HG02981 (cell line): ENCODE results near the gene CDC20B.
"Not testable (repeated sequence)": the region's sequence is repeated elsewhere in the genome, so short reads cannot be mapped to it uniquely, and the experiment has no call there.

Source experiments
- ATAC-seq: cut with Tn5 transposase; IDR thresholded peaks from one replicate; pipeline ENCODE4 v1.9.1; 2021; ENCODE audit warnings: mild to moderate bottlenecking, moderate library complexity; ENCODE audit not compliant: unreplicated experiment

Gene CDC20B

DNA sequence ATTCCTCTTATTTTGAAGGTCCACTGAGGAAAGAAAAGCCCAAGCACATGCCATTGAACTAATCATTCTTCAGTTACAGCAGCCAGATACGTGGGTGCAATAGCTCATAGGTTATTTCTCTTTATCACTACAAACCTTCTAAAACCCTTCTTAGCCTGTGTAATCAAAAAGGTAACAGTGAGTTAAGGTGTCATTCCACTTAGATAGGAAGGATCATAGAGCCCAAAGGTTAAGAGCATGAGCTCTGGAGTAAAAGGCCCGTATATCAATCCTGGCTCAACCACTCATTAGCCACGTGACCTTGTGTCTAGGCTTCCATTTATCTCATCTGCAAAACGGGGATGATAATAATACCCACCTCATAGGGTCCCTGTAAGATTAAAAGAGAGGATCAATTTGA, 10.3 kb downstream of the CDC20B start:
- ATAC-seq, result no peak

DNA sequence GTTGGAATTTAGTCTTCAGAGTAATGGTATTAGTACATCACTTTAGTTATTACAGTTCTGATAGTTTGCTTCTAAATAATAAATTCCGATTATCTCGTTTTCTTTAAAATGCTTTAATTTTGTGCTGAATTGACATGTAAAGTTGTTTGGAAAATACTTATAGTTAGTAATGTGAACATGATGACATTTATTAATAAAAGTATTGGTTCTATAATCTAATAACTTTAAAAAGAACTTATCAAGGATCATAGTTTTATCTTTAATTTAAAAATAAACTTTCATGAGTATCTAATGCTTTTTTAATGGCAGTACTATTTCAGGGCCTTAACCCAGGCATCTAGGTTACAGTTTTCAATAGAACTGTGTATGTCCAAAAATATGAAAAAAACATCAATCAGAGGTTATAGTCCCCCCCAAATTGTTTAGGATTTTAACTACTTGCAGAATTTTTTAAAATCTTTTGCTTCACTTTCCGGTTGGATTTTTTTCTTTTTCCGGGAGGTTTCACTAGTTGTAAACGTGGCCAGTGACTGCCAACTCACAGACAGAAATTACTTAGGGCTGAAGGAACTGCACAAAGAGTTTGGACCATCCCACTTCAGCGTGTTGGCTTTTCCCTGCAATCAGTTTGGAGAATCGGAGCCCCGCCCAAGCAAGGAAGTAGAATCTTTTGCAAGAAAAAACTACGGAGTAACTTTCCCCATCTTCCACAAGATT, 12.3 kb downstream of the CDC20B start:
- no peak for ATAC-seq

DNA sequence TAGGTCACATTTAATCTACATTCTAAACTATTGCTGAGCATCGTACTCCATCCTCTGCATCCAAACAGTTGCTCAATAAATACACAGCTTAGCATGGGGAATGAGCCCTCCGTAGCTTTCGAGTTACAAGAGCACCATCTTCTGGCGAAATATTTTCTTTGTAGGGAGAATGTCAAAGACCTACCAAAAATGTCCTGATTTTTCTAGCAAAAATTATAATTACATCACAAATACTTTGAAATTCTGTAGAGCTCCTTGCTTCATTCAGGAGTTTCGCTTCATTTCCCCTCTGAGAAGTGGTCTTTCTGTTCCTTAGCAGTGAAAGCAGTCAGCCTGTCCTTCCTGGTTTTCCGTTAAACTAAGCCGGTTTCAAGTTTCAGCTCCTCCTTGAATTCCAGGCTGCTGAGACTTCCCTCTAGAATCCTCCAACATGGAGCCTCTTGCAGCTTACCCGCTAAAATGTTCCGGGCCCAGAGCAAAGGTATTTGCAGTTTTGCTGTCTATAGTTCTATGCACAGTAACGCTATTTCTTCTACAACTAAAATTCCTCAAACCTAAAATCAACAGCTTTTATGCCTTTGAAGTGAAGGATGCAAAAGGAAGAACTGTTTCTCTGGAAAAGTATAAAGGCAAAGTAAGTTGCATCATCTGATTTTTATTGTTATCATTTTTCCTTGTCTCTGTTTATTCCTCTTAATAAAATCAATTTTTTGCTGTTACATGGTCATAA, 13.0 kb downstream of the CDC20B start, which contains the start of gene GPX8:
Gene GPX8, plus strand, starts transcription at position 409 of the 730 bp plus-strand sequence. Its CDS starts 22 bp downstream, at position 431.
- ATAC-seq, result no peak

DNA sequence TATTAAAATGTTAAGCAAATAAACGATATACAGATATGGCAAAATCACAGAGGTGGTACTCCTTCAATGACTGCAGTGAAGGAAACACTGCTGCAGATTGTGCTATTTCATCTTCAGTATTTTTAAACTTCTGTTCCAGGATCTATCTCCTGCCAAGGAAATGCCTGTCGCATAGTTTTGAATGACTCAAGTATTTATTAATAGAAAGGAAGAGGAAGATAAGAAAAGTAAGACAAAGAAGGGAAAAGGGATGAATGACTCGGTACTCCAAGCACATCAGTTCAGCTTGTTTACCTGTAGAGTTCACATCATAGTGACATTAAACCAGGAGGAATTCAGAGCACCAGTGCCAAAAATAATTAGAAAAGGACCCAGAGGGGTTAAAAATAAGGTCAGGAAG, 18.1 kb downstream of the CDC20B start:
- no peak for ATAC-seq

DNA sequence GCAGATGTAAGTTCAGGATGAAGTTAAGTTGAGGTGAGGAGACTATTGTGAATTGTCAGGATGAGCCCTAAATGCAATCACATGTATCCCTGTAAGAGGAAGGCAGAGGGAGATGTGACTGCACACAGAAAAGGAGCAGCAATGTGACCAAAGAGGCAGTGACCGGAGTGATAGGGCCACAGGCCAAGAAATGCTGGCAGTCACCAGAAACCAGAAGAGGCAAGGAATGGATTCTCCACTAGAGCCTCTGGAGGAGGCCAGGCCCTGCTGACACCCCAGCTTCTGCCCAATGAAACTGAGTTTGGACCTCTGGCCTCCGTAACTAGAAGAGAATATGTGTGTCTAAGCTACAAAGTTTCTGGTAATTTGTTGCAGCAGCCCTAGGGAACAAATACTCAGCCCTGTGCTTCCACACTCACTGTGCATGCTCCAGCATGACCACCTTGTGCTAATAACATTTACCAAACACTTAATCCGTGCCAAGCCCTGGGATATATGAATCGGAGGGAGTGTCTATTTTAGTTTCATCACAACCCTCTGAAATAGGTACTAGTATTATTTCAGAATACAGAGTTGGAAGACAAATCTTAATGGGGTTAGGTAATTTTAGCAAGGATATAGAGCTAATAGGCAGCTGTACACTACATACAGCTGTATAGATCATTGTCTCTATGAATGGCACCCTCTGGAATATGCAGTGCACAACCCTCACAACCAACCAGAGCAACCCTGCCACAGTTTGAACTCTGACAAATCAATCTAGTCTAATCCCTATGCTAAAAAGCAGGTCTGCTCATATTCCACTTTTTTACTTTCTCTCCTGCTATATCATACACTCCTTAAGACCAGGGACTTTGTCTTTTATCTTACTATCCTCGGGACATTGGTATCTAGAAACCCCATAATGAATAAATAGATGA, 20.8 kb downstream of the CDC20B start:
- no peak for ATAC-seq

DNA sequence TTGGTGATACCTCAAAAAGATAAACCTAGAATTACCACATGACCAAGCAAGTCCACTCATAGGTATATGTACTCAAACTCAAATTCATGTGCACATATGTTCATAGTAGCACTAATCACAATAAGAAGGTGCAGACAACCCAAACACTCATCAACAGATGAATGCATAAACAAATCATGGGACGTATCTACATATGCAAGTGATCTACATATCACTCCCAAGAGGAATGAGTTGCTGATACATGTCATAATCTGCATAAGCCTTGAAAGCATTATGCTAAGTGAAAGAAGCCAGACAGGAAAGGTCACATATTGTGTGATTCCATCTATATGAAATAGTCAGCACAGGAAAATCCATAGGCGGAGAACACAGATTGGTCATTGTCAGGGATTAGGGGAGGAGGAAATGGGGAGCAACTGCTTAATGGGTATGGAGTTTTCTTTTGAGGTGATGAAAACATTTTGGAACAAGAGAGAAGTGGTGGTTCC, 23.6 kb downstream of the CDC20B start:
- ATAC-seq, result no peak

DNA sequence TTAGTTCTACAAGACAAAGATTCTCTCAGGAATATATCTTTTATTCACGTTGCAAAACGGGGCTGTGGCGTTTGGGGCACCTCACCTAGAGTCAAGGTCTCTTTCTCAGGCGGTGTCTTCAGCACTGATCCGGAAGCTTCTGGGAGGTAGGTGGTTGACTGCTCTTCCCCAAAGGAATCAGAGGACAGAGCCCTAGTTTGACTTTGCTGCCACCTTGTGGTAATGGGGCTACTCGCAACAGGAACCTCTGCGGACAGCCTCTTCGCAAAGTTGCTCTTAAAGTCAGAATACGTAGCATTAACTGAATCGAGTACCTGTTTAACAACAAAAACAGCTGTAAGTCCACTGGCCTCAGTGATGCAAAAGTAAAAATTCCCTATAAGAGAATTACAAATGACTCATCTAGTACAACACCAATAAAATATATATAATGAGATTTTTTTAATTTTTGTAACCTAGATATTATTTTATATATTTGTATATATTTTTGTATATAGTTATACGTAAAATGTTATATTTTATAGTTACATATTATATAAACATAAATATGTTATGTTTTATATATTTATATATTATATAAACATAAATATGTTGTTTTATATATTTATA, 26.3 kb downstream of the CDC20B start:
- peak; percentile 87 for ATAC-seq

DNA sequence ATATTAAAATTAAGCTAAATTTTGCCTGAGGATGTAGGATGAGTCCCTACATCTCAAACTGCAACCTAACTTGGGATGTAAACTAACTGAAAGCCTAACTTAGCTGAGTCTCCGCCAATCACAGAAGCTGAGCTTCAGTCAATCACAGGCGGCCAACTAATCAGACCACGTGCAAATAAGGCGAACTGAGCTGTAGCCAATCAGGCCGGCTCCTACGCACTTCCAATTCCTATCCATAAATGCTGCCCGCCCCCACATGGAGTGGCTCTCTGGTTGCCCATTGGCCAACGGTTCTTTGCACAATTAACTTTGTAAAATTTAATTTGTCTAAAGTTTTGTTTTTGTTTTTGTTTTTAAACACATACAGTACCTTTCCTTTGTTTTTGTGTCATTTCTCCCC, 26.9 kb downstream of the CDC20B start:
- no peak for ATAC-seq

DNA sequence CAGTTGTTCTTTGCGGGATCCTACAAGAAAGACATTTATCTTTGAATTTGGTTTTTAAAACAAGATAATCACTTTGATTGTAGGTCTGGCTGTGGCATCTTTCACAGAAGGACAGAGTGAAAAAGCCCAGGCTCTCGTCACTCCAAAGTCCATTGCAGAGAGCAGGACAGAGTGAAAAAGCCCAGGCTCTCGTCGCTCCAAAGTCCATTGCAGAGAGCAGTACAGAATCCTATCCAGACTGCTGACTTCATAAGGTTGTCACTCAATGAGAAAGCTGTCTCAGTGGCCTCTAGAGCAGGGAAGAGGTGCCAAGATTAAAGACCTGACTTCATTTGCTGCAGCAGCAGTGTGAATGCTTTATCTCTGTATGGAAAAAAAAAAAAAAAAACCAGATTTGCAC, 29.4 kb downstream of the CDC20B start:
- ATAC-seq, result no peak

DNA sequence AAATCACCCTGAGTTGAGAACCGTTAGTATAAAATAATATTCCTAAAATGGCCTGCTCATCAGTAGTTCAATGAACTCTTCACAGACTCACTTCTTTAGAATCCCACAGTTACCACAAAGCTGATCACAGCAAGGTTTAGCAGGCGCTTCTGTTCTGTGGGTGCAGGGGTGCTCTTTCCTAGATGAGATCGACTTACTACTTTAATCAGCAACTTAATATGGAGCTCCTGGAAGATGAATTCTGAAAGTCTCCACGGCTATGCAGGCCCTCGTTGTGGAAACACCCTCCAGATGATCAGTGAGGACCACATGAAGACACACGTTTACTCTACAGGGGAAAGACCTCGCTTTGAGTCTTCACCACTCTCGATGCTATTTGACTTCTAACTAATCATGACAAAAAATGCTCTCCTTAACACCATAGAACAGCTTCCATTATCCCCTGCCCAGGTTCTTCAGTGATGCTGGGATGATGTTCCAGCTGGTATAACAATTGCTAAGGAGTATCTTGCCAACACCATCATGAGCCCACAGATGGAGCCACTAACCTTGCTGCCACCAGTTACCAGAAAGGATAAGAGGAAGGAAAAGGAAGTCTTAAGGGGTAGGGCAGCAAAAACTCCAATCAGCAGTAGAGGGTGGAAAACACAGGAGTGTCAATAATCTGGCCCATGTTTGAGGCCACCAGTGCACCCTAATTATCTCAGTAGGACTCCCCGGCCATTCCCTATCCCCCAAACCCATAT, 30.9 kb downstream of the CDC20B start:
- no peak for ATAC-seq

DNA sequence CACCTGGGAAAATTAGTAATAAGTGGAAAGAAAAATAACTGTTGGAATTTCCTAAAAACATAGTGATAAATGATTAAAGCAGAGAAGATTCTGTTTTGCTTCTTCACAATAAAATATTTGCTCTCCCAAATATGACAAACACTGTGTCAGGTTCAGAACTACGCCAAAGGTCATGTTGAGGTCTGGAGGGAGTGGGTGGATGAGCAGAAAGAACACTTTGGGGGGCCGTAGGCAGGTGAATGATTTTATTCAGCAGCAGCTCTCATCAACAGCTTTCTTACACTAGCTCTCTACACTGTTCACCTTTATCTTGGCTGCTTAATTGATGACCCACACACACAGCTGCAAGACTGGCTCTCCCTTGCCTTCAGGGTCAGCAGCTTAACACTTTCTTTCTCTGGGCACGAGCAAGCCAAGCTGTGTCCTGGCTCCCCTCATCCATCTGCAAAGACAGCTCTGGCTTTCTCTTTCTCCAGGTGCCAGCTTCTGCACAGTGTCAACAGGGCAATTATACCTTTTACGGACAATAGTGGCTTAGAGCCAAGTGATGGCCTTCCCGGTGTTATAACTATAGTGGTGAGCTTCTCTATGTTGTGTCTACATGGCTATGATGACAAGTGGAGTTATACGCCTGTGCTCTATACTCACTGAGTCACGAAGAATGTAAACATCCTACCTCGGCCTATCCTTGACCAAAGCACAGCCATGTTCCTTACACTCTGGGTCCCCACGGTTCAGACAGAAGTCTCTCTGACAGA, 31.9 kb downstream of the CDC20B start:
- no peak for ATAC-seq

DNA sequence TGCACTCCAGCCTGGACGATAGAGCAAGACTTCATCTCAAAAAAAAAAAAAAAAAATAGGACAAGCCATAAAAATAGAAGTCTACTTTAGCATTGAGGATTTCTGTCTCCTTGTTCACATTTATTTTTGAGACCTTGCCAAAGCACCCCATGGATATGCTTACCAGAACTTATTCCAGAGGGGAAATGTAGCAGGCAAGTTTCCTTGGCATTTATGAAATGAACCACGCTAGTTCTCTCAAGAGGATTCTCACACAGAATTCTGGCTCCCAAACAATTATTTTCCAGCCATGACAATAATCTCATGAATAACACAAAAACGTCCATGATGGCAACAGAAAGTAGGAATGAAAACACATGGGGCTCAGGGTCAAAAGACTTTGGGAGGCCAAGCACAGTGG, 36.5 kb downstream of the CDC20B start:
- ATAC-seq, result no peak

DNA sequence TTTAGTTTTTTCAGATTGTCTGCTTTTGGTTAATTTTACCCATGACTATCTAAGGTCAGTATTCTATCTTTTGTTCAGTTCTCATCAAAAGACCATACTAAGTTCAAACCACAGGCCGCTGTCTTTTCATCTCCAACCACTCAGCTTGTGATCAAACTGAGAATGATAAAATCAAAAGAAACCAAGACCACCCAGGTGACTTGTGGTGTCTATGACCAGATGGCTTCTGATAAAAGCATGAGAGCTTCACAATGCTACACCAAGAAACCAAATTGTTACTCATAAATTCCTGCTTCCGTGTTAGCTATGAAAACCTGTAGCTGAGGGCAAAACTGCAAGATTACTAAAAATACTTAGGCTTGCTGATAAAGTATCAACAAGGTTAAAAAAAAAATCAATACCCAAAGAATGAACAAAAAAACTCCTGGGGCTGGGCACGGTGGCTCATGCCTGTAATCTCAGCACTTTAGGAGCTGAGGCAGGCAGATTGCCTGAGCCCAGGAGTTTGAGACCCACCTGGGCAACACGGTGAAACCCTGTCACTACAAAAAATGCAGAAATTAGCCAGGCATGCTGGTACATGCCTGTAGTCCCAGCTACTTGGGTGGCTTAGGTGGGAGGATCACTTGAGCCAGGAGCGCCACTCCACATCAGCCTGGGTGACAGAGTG, 38.8 kb downstream of the CDC20B start:
- ATAC-seq, result no peak

DNA sequence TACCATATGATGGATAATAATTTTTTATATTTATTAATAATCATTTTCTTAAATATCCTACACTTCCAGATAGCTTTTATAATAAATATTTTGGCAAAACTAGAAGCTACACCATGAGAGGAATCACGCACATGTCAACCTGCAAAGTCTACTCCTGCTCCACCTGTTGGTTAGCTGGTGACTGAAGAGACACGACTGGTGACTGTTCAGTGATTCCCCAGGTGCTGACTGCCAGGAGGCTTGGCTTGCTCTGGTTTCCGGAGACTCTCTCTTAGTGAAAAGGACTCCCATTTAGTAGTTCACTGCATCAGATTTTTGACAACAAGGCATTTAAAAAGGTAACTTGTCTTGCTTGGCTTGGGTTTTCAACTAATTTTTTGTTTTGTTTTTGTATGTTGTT, 49.6 kb downstream of the CDC20B start:
- no peak for ATAC-seq

DNA sequence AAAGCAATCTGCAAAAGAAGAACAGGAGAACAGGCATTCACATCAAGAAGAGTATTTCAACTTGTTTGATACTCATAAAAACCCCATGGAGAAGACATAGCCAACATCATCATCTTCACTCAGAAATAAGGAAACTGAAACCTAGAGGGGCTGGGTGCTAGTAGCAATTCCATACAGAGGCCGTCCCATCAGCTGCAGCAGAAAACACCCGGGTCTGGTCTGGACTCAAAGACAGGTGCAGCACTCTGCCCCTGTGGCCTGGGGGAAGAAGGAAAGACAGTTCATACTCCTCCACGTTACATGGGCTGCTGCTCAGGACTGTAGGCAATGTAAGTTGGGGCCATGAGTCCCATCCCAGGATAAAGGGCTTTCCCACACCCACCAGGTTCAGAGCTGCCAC, 58.9 kb downstream of the CDC20B start:
- no peak for ATAC-seq

DNA sequence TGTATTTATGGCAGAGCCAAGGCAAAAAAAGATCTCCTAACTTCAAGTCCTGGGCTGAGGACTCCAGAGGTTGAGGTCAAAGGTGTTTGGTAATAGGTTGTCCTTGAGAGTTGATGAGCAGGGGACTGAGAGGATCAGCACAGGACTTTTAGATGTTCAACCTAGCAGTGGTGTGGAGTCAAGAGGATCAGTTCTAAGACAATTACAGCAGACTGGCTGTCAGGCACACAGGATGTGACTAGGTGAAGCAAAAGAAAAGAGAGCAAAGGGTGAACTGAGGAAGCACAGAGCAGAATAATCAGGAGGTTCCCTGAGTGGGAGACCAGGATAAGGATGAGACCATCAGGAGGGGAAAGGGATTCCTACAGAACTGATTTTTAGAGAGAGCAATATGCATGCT, 59.6 kb downstream of the CDC20B start:
- no peak for ATAC-seq

DNA sequence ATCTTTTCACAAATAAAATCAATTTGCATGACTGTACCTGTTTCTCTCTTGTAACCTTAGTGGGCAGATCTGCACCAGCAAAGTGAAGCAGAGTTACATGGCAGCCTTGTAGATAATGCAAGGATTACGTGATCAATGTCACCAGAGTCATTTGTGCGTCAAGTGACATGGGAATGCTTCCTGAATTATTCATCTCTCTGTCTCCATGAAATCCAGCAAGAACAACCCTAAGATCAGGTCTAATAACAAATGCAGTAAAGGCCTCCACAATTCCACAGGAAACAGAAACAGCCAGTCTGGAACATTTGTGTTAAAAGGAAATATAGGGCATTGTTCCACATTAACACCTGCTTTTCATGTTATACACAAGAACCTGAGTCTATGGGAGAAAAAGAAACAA, 62.8 kb downstream of the CDC20B start:
- no peak for ATAC-seq

DNA sequence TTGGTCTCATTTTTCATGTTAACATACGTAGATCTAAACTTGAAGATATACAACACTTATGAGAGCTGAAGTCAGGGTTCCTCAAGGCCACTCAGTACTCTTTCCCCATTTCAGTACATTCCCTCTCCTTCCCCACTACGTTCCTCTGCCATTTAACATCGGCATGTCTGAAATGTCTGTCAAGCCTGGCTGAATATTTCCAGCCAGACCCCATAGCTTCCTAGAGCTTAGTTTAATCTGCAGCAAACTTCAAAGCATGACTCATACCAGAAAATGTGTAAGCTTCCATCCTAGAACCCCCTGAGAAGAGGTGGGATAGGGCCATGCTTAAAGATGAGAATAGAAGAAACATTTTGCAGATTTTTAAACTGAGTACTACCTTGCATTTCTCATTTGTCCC, 64.3 kb downstream of the CDC20B start:
- no peak for ATAC-seq

DNA sequence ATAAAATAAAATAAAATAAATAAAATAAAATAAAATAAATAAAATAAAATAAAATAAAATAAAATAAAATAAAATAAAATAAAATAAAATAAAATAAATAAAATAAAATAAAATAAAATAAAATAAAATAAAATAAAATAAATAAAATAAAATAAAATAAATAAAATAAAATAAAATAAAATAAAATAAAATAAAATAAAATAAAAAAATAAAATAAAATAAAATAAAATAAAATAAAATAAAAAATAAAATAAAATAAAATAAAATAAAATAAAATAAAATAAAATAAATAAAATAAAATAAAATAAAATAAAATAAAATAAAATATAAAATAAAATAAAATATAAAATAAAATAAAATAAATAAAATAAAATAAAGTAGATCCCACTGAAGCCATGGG, 67.0 kb downstream of the CDC20B start:
- not testable (repeated sequence) for ATAC-seq
